Measurements from ENCODE around the gene PDLIM1. TPM values are rescaled to one million over a fixed set of nuclear protein-coding genes. Genes with fewer than 3 reads are reported as not detected.

Gene PDLIM1
- total RNA-seq, 2 donors from 2014 or later: 93.9 to 158 TPM

DNA sequence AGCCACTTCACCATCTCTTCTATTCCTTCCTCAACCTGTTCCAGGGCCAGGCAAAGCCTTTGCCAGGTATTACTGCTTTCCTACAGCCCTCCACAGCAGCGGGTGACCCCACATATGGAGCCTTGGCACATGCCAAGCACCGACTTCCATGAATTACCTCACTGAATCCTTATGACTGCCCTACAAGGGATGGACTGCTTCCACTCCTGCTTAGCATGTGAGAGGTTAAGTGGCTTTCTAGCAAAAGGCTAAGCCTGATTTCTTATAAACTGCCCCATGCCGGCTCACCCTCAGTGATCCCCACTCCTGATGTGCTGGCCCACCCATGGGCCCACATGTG is 44.0 kb upstream of the PDLIM1 start:
- TF ChIP-seq, protein P1, sequence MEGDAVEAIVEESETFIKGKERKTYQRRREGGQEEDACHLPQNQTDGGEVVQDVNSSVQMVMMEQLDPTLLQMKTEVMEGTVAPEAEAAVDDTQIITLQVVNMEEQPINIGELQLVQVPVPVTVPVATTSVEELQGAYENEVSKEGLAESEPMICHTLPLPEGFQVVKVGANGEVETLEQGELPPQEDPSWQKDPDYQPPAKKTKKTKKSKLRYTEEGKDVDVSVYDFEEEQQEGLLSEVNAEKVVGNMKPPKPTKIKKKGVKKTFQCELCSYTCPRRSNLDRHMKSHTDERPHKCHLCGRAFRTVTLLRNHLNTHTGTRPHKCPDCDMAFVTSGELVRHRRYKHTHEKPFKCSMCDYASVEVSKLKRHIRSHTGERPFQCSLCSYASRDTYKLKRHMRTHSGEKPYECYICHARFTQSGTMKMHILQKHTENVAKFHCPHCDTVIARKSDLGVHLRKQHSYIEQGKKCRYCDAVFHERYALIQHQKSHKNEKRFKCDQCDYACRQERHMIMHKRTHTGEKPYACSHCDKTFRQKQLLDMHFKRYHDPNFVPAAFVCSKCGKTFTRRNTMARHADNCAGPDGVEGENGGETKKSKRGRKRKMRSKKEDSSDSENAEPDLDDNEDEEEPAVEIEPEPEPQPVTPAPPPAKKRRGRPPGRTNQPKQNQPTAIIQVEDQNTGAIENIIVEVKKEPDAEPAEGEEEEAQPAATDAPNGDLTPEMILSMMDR (conservative IDR thresholded peaks at IDR 0.05): no peak
- Histone ChIP-seq H3K27ac (ENCODE audit: low read depth, low read length) (no peak overlapping the region), H3K9me3 (ENCODE audit: control insufficient read depth, low read length) (no peaks in the 10 kb centered on the region), H3K27me3 (ENCODE audit: control insufficient read depth, insufficient read depth, low read length, poor library complexity, severe bottlenecking) (no peaks in the 10 kb centered on the region), H3K36me3 (ENCODE audit: control insufficient read depth, insufficient read depth, low read length) (no peaks in the 10 kb centered on the region), H3K9ac (ENCODE audit: extremely low read depth, low read length, poor library complexity, severe bottlenecking) (no peak overlapping the region), H3K4me3 (ENCODE audit: low read length) (no peak overlapping the region), H3K4me1 (ENCODE audit: control insufficient read depth, insufficient read depth, low read length) (peaks cover 25% of the 10 kb centered on the region)
- Mint-ChIP-seq H3K27me3 (ENCODE audit: insufficient read depth) (no peaks in the 10 kb centered on the region), H3K9me3 (no peaks in the 10 kb centered on the region), H3K27ac (no peak overlapping the region), H3K36me3 (ENCODE audit: low read depth) (peaks cover 2% of the 10 kb centered on the region), H3K4me3 (no peak overlapping the region), H3K4me1 (peaks cover 56% of the 10 kb centered on the region)
- DNase-seq: no peak
- WGBS, 2 experiments (ENCODE audit: insufficient coverage in 1 of 2, insufficient read length in 1 of 2): 83 to 91% methylated on average over 1 to 3 of the region's 3 CpGs

DNA sequence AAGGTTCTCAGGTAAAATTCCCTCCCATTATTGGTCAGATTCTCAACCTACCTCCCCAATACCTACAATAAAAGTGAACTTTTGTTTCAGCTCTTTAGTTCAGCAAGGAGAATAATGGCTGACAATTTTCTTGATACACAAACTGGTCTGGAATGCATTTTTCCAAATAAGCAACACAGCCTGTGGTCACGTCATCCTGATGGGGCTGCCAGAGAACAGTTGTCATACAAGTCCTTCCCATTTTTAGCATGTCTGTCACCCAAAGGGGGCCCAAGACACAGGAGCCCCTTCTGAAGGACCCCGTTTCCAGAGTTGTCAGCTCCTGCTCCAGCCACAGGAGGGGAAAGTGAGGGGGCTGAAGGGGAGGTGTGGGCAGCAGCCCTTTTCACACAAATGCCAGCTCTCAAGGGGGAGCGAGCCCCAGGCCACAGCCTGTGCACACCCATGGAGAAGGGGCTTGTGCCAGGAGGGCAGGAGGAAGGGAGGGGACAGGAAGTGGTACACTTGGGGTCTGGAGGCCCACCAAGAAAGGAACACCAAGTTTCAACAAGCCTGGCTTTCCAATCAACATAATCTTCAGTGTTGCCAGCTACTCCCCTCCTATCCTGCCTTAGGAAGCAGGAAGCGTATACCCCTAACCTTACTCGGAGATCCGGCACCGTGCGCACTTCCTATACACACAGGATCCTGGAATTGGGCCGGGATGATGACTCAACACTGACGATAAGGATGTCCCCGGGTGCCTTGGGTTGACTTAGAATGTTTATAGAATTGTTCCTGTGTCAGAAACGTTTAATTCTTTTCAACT is 43.4 kb upstream of the PDLIM1 start:
- TF ChIP-seq, protein P1 (conservative IDR thresholded peaks at IDR 0.05): no peak
- H3K4me1 Mint-ChIP-seq: peaks cover 62% of the 10 kb centered on the region
- Histone ChIP-seq H3K9me3 (ENCODE audit: control insufficient read depth, low read length) (no peaks in the 10 kb centered on the region), H3K9ac (ENCODE audit: extremely low read depth, low read length, poor library complexity, severe bottlenecking) (no peak overlapping the region), H3K36me3 (ENCODE audit: control insufficient read depth, insufficient read depth, low read length) (no peaks in the 10 kb centered on the region), H3K4me1 (ENCODE audit: control insufficient read depth, insufficient read depth, low read length) (peaks cover 25% of the 10 kb centered on the region), H3K4me3 (ENCODE audit: low read length) (no peak overlapping the region), H3K27ac (ENCODE audit: low read depth, low read length) (no peak overlapping the region), H3K27me3 (ENCODE audit: control insufficient read depth, insufficient read depth, low read length, poor library complexity, severe bottlenecking) (no peaks in the 10 kb centered on the region)
- peaks cover 2% of the 10 kb centered on the region for H3K36me3 Mint-ChIP-seq (ENCODE audit: low read depth)
- no peaks in the 10 kb centered on the region for H3K27me3 Mint-ChIP-seq (ENCODE audit: insufficient read depth)
- DNase-seq: no peak
- WGBS, 2 experiments (ENCODE audit: insufficient coverage in 1 of 2, insufficient read length in 1 of 2): 94 to 95% methylated on average over 6 to 11 of the region's 12 CpGs
- H3K27ac Mint-ChIP-seq: no peak overlapping the region
- no peak overlapping the region for H3K4me3 Mint-ChIP-seq
- no peaks in the 10 kb centered on the region for H3K9me3 Mint-ChIP-seq

DNA sequence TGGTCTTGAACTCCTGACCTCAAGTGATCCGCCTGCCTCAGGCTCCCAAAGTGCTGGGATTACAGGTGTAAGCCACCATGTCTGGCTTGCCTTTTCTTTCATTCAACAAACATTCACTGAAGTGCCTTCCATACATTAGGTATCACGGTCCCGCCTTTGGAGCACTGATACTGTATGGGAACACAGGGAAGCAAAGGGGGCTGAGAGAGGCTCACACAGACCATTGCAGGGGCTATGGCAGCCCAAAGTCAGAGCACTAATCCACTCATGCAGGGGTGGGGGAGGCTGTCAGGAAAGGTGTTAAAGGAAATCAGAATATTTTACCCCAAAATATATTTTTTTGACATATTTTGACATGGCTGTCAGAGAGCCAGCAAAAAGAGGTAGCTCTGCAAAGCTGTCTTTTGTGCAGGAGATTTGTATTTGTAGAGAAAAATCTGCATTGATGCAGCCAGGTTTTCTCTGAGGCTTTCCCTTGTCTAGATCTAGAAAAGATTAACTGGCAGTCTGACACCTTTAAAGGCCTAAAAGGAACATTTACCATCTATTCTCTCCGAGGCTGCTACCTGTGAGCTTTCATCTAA is 42.0 kb upstream of the PDLIM1 start:
- no peak overlapping the region for H3K4me3 Mint-ChIP-seq
- 50% methylated on average over 2 to 4 of the region's 4 CpGs for WGBS, 2 experiments (ENCODE audit: insufficient coverage in 1 of 2, insufficient read length in 1 of 2)
- H3K9ac ChIP-seq (ENCODE audit: extremely low read depth, low read length, poor library complexity, severe bottlenecking): peak overlapping the region; percentile 35
- H3K36me3 Mint-ChIP-seq (ENCODE audit: low read depth): no peaks in the 10 kb centered on the region
- H3K27me3 Mint-ChIP-seq (ENCODE audit: insufficient read depth): no peaks in the 10 kb centered on the region
- peak overlapping the region; percentile 1 for H3K27ac ChIP-seq (ENCODE audit: low read depth, low read length)
- TF ChIP-seq, protein P1 (conservative IDR thresholded peaks at IDR 0.05): no peak
- H3K4me3 ChIP-seq (ENCODE audit: low read length): no peak overlapping the region
- no peaks in the 10 kb centered on the region for H3K9me3 ChIP-seq (ENCODE audit: control insufficient read depth, low read length)
- peaks cover 75% of the 10 kb centered on the region for H3K4me1 Mint-ChIP-seq
- H3K36me3 ChIP-seq (ENCODE audit: control insufficient read depth, insufficient read depth, low read length): no peaks in the 10 kb centered on the region
- H3K4me1 ChIP-seq (ENCODE audit: control insufficient read depth, insufficient read depth, low read length): peaks cover 36% of the 10 kb centered on the region
- peak; percentile 72 for DNase-seq
- H3K27me3 ChIP-seq (ENCODE audit: control insufficient read depth, insufficient read depth, low read length, poor library complexity, severe bottlenecking): no peaks in the 10 kb centered on the region
- H3K27ac Mint-ChIP-seq: peak overlapping the region; percentile 67
- no peaks in the 10 kb centered on the region for H3K9me3 Mint-ChIP-seq
